Measurements from ENCODE around the gene ROPN1L.

GRCh38 chr5:10489810-10490426, 48.2 kb downstream of the ROPN1L start:
- TF ChIP-seq CTCF (IDR thresholded peaks at IDR 0.05; ENCODE audit: insufficient read depth, low read length, poor library complexity, severe bottlenecking) (no peak), EZH2phosphoT487 (conservative IDR thresholded peaks at IDR 0.05; ENCODE audit: low read length) (no peak)
